K562 (cell line): ENCODE data around the gene HEMGN. TPM values are rescaled to one million over a fixed set of nuclear protein-coding genes. Genes with fewer than 3 reads are reported as not detected.

Source experiments
- ATAC-seq: fragments of 200-7000 bp; cut with Tn5 transposase; 3 replicates; pipeline ENCODE4 v1.9.1; 2020; ENCODE audit warnings: moderate library complexity
- BruUV-seq: library from RNA; stranded (reverse); fragments of 400-500 nt; replicated peaks from 2 replicates; lab custom pipeline; 2021; lab: Mats Ljungman, UMichigan
- CTCF ChIA-PET: fragments of 300-600 bp; formaldehyde crosslinking; extraction: SDS; loops from one replicate; lab custom pipeline; 2021; ENCODE audit warnings: low intra/inter-chr PET ratio; lab: Yijun Ruan, JAX
- POLR2A ChIA-PET: fragments of 300-600, 350-650 bp; sonication (Branson Sonifier 250); formaldehyde crosslinking; extraction: SDS; loops from one replicate; lab custom pipeline; 2021; ENCODE audit warnings: antibody characterized with exemption, inconsistent platforms; lab: Yijun Ruan, JAX
- DNase-seq, 4 experiments: peaks; one replicate each; pipeline versions ENCODE4 v3.0.0 to v3.0.0-alpha.2; 2011 to 2018; ENCODE audit warnings: low spot score in 3 of 4, mixed read lengths in 3 of 4; ENCODE audit errors: extremely low read depth in 1 of 4
- FAIRE-seq: peaks from 2 replicates; lab custom pipeline; 2011; peaks lifted over from hg19 to GRCh38; lab: Jason Lieb, UNC
- H2AFZ ChIP-seq: 2 replicates; pipeline ENCODE4 v1.6.0; 2011; ENCODE audit warnings: low read depth, low read length, control low read depth, inconsistent platforms
- H3K27ac ChIP-seq: fragments of 200-600 bp; 3 replicates; pipeline ENCODE4 v1.8.0; 2011; ENCODE audit warnings: low read depth, mild to moderate bottlenecking, control low read depth, inconsistent platforms, low read length, moderate library complexity, mixed read lengths; ENCODE audit errors: extremely low read depth
- H3K27me3 ChIP-seq, 2 experiments: fragments of 300-600 bp in 1 of 2; 2 replicates in 1 of 2; 3 replicates in 1 of 2; pipeline versions ENCODE4 v1.6.0 to v1.8.0; 2011; ENCODE audit warnings: inconsistent platforms in 2 of 2, low read length in 2 of 2, mild to moderate bottlenecking in 1 of 2, mixed read lengths in 1 of 2, moderate library complexity in 1 of 2; ENCODE audit not compliant: control insufficient read depth in 2 of 2, insufficient read depth in 2 of 2
- H3K36me3 ChIP-seq: fragments of 300-600 bp; 3 replicates; pipeline ENCODE4 v1.8.0; 2011; ENCODE audit warnings: mild to moderate bottlenecking, low read length, inconsistent platforms; ENCODE audit not compliant: control insufficient read depth, insufficient read depth
- H3K4me1 ChIP-seq, 2 experiments: fragments of 200-600 bp in 1 of 2; replicated peaks in 1 of 2; 2 replicates in 1 of 2; 3 replicates in 1 of 2; pipeline versions ENCODE4 v1.5.1 to v1.8.0; 2011; ENCODE audit warnings: inconsistent platforms in 2 of 2, low read length in 2 of 2, mild to moderate bottlenecking in 1 of 2, mixed read lengths in 1 of 2, moderate library complexity in 1 of 2; ENCODE audit not compliant: control insufficient read depth in 2 of 2, insufficient read depth in 2 of 2
- H3K4me2 ChIP-seq: 2 replicates; pipeline ENCODE4 v1.6.1; 2011; ENCODE audit warnings: low read length, control low read depth, inconsistent platforms, mixed read lengths; ENCODE audit not compliant: insufficient read depth
- H3K4me3 ChIP-seq: fragments of 200-600 bp; sonication (generic), shearing (Covaris generic); 2 replicates; pipeline ENCODE4 v1.5.1; 2016; ENCODE audit warnings: control low read depth, inconsistent platforms
- H3K79me2 ChIP-seq: fragments of 200-600 bp; 3 replicates; pipeline ENCODE4 v1.8.0; 2011; ENCODE audit warnings: low read length, inconsistent platforms; ENCODE audit not compliant: control insufficient read depth, insufficient read depth
- H3K9ac ChIP-seq, 2 experiments: 2 replicates each; pipeline versions ENCODE4 v1.6.0 to v1.6.1; 2011; ENCODE audit warnings: low read depth in 2 of 2, low read length in 2 of 2, control low read depth in 1 of 2, inconsistent platforms in 1 of 2, mild to moderate bottlenecking in 1 of 2, mixed read lengths in 1 of 2; ENCODE audit not compliant: insufficient read depth in 1 of 2
- H3K9me1 ChIP-seq: one replicate; pipeline ENCODE4 v1.6.0; 2011; ENCODE audit warnings: inconsistent platforms, mild to moderate bottlenecking, low read length, moderate library complexity; ENCODE audit not compliant: control insufficient read depth, insufficient read depth
- H3K9me3 ChIP-seq: replicated peaks from 2 replicates; pipeline ENCODE4 v1.5.1; 2011; ENCODE audit warnings: low read depth, low read length, inconsistent platforms; ENCODE audit not compliant: control insufficient read depth, insufficient read depth
- H4K20me1 ChIP-seq: replicated peaks from 2 replicates; pipeline ENCODE4 v1.6.1; 2011; ENCODE audit warnings: low read length, inconsistent platforms, mixed read lengths; ENCODE audit not compliant: control insufficient read depth, insufficient read depth
- BCL6 ChIP-seq: fragments of 250-450 bp; sonication (Bioruptor Pico); IDR thresholded peaks from 2 replicates; pipeline ENCODE4 v1.4.0; 2020
- CC2D1A ChIP-seq: fragments of 450-650 bp; IDR thresholded peaks from 2 replicates; pipeline ENCODE4 v1.6.1; 2017; ENCODE audit warnings: mild to moderate bottlenecking
- FOS ChIP-seq: IDR thresholded peaks from 3 replicates; pipeline ENCODE4 v1.6.1; 2011; ENCODE audit not compliant: insufficient read length; ENCODE audit errors: extremely low read depth
- FOXP1 ChIP-seq: sonication (generic); formaldehyde crosslinking; IDR thresholded peaks from 2 replicates; pipeline ENCODE4 v1.8.0; 2022; ENCODE audit warnings: mild to moderate bottlenecking, missing genetic modification reagents
- HCFC1 ChIP-seq: IDR thresholded peaks from 2 replicates; pipeline ENCODE4 v1.6.1; 2012; ENCODE audit warnings: low read depth, low read length, improper control_type of control experiment
- MAFK ChIP-seq: IDR thresholded peaks from 2 replicates; pipeline ENCODE4 v1.6.1; 2011; ENCODE audit warnings: low read length, improper control_type of control experiment
- NCOA1 ChIP-seq: fragments of 450-650 bp; IDR thresholded peaks from 2 replicates; pipeline ENCODE4 v1.6.1; 2016; ENCODE audit warnings: low read depth
- TAF7 ChIP-seq: fragments of 450-650 bp; IDR thresholded peaks from 2 replicates; pipeline ENCODE4 v1.6.1; 2016; ENCODE audit warnings: missing genetic modification characterization, missing compliant biosample characterization
- WHSC1 ChIP-seq: IDR thresholded peaks from one replicate; pipeline ENCODE4 v1.6.1; 2012; ENCODE audit warnings: low read length, control low read depth, inconsistent platforms
- ZNF695 ChIP-seq: fragments of 450-650 bp; formaldehyde crosslinking; IDR thresholded peaks from 2 replicates; pipeline ENCODE4 v1.4.0; 2020; ENCODE audit warnings: mild to moderate bottlenecking, moderate library complexity
- ZNF778 ChIP-seq: fragments of 450-650 bp; formaldehyde crosslinking; IDR thresholded peaks from 2 replicates; pipeline ENCODE4 v1.4.0; 2020; ENCODE audit warnings: mild to moderate bottlenecking, moderate library complexity
- ZZZ3 ChIP-seq: fragments of 450-650 bp; IDR thresholded peaks from 2 replicates; pipeline ENCODE4 v1.6.1; 2016; ENCODE audit warnings: antibody characterized with exemption, mild to moderate bottlenecking, moderate library complexity
- WGBS: fragments of 100-300 bp; shearing (Covaris generic); methylation state at CpG from one replicate; pipeline ENCODE4 v1.1.6; 2016; ENCODE audit warnings: low coverage, mixed read lengths; ENCODE audit not compliant: insufficient coverage; ENCODE audit errors: missing lambda C conversion rate; 5-methylcytosine and 5-hydroxymethylcytosine counted together
- in situ Hi-C: fragments of 300-500 bp; cut with MboI; formaldehyde crosslinking; loops from 4 replicates; pipeline ENCODE4 v1.15.0; 2018; ENCODE audit warnings: inconsistent platforms, mixed read lengths
- intact Hi-C: fragments of 100-400 bp; cut with micrococcal nuclease; formaldehyde crosslinking; loops from 2 replicates; pipeline ENCODE4 v1.14.2; 2022
- polyA plus RNA-seq, 8 experiments: library from polyadenylated mRNA; depleted of rRNA in 4 of 8; stranded (reverse) in 5 of 8; unstranded in 3 of 8; fragments of >200 nt; fragmentation: Nextera tagmentation in 2 of 8; fragmentation: Illumina TruSeq in 1 of 8; extraction: Ambion mirVana in 2 of 8; extraction: Trizol in 1 of 8; gene quantifications; 2 replicates each; pipeline versions ENCODE4 v1.2.1 to v1.2.3, GENCODE V29; 2011 to 2014; ENCODE audit warnings: inconsistent platforms in 1 of 8, missing spikeins in 1 of 8
- total RNA-seq, 7 experiments: library from RNA; depleted of rRNA in 6 of 7; stranded (reverse); fragments of >200 nt in 6 of 7; fragmentation: Illumina TruSeq in 2 of 7; extraction: Trizol in 2 of 7; gene quantifications; 2 replicates each; pipeline versions ENCODE4 v1.2.1 to v1.2.3, GENCODE V29; 2011 to 2021; ENCODE audit warnings: low replicate concordance in 1 of 7
- TF ChIP-seq, protein P1 (sequence below): fragments of 450-650 bp; formaldehyde crosslinking; IDR thresholded peaks from 2 replicates; pipeline ENCODE4 v1.4.0; 2020; ENCODE audit warnings: mild to moderate bottlenecking, moderate library complexity
- TF ChIP-seq, protein P2 (sequence below): sonication (generic); formaldehyde crosslinking; IDR thresholded peaks from 2 replicates; pipeline ENCODE4 v1.8.1; 2023; ENCODE audit warnings: mild to moderate bottlenecking, missing genetic modification reagents

Gene HEMGN
- total and polyA plus RNA-seq, 9 of the 15 experiments (the other 6 are each of a cell fraction or from before 2014, with no cell fraction given), result 56.3 to 258 (median 137) TPM

DNA sequence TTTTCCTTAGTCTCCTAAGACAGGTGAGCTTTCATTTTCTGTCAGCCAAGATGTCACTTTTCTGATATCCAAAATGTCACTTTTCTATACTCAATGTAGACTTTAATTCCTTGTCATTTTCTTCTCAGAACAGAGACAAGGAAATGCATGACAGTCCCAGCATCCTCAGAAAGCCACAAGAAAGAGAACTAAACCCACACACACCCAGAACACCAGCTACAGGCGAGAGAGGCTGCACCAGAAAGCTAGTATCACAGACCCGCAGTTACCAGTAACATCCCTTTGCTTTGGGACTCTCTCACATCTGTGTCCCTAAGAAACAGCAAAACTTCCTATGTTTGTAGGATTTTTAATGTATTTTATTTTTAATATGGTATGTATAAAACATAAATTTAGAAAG lies 32.7 kb downstream of the HEMGN start:
- no peak for DNase-seq
- POLR2A ChIA-PET, result interaction anchor here (1.2 kb wide), 2 partner anchors 15 to 17 kb away, joined by 4 to 5 read pairs; partner anchors contain the start of gene TRMO
- peaks cover 38% of the 10 kb centered on the region for H3K36me3 ChIP-seq
- TF ChIP-seq, protein P1, sequence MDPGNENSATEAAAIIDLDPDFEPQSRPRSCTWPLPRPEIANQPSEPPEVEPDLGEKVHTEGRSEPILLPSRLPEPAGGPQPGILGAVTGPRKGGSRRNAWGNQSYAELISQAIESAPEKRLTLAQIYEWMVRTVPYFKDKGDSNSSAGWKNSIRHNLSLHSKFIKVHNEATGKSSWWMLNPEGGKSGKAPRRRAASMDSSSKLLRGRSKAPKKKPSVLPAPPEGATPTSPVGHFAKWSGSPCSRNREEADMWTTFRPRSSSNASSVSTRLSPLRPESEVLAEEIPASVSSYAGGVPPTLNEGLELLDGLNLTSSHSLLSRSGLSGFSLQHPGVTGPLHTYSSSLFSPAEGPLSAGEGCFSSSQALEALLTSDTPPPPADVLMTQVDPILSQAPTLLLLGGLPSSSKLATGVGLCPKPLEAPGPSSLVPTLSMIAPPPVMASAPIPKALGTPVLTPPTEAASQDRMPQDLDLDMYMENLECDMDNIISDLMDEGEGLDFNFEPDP, result no peak
- no peak for TF ChIP-seq TAF7 (tag)
- TF ChIP-seq FOXP1 (CRISPR knock-in tag), result no peak
- no peak for TF ChIP-seq MAFK
- TF ChIP-seq, protein P2, sequence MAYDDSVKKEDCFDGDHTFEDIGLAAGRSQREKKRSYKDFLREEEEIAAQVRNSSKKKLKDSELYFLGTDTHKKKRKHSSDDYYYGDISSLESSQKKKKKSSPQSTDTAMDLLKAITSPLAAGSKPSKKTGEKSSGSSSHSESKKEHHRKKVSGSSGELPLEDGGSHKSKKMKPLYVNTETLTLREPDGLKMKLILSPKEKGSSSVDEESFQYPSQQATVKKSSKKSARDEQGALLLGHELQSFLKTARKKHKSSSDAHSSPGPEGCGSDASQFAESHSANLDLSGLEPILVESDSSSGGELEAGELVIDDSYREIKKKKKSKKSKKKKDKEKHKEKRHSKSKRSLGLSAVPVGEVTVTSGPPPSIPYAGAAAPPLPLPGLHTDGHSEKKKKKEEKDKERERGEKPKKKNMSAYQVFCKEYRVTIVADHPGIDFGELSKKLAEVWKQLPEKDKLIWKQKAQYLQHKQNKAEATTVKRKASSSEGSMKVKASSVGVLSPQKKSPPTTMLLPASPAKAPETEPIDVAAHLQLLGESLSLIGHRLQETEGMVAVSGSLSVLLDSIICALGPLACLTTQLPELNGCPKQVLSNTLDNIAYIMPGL (CRISPR knock-in tag), result no peak
- no peak for TF ChIP-seq ZZZ3
- no peak for TF ChIP-seq NCOA1
- no peak for TF ChIP-seq FOS
- TF ChIP-seq WHSC1, result no peak
- no peak for TF ChIP-seq CC2D1A
- TF ChIP-seq HCFC1, result no peak
- TF ChIP-seq ZNF695 (CRISPR knock-in tag), result no peak
- no peak for TF ChIP-seq ZNF778 (CRISPR knock-in tag)
- TF ChIP-seq BCL6, result no peak
- H3K27me3 ChIP-seq, result no peaks in the 10 kb centered on the region
- no peak overlapping the region for H2AFZ ChIP-seq
- in situ Hi-C loops (loop anchor here (25.0 kb wide), 2 partner anchors 357 to 882 kb away; partner anchors contain the start of genes ANKS6 and TBC1D2), intact Hi-C loops (no loop called here)
- no peaks in the 10 kb centered on the region for H3K9me1 ChIP-seq
- no peaks in the 10 kb centered on the region for H3K79me2 ChIP-seq
- CTCF ChIA-PET, result no interaction called here
- H3K27ac ChIP-seq, result no peak overlapping the region
- BruUV-seq, result no TSS peak
- no peak overlapping the region for H3K9ac ChIP-seq
- H3K4me2 ChIP-seq, result no peak overlapping the region
- FAIRE-seq, result no peak
- 100% methylated on average over 2 of the region's 2 CpGs for WGBS
- H3K4me1 ChIP-seq, result no peaks in the 10 kb centered on the region; a peak in 2 of 5 replicates
- H3K4me3 ChIP-seq, result no peak overlapping the region
- no peaks in the 10 kb centered on the region for H3K9me3 ChIP-seq
- ATAC-seq, result no peak
- no peaks in the 10 kb centered on the region for H4K20me1 ChIP-seq
